ENCODE data around the gene WDR74. TPM values are rescaled to one million over a fixed set of nuclear protein-coding genes. Genes with fewer than 3 reads are reported as not detected.

The WDR74 gene
- total and polyA plus RNA-seq, 9 of the 15 experiments (the other 6 are each of a cell fraction or from before 2014, with no cell fraction given): 32.7 to 210 (median 114) TPM

- no peak for TF ChIP-seq ZNF431 (CRISPR knock-in tag; IDR thresholded peaks at IDR 0.05)
- no peak for TF ChIP-seq HCFC1 (IDR thresholded peaks at IDR 0.05; ENCODE audit: low read depth, low read length)
- TF ChIP-seq CEBPG (CRISPR knock-in tag; IDR thresholded peaks at IDR 0.05): peak; percentile 98
- peak; percentile 92 to 97 for TF ChIP-seq CEBPG (tag; conservative IDR thresholded peaks at IDR 0.05 in 1 of 2, IDR thresholded peaks at IDR 0.05 in 1 of 2)
- TF ChIP-seq ZNF507 (tag; conservative IDR thresholded peaks at IDR 0.05): no peak
- no peak for TF ChIP-seq MAX (CRISPR knock-in tag; IDR thresholded peaks at IDR 0.05)
- TF ChIP-seq ZNF589 (CRISPR knock-in tag; IDR thresholded peaks at IDR 0.05; ENCODE audit: low read depth): peak; percentile 87
- 0 out of 2 replicates have a peak, but pooled peaks have one; percentile 29 for TF ChIP-seq CHCHD3 (CRISPR knock-in tag; IDR thresholded peaks at IDR 0.05)
- TF ChIP-seq NEUROD1 (IDR thresholded peaks at IDR 0.05; ENCODE audit: borderline replicate concordance, low read depth, low read length, partially characterized antibody): peak; percentile 84
- TF ChIP-seq FOXA3 (CRISPR knock-in tag; conservative IDR thresholded peaks at IDR 0.05 in 1 of 2, IDR thresholded peaks at IDR 0.05 in 1 of 2): no peak
- TF ChIP-seq NFIC (IDR thresholded peaks at IDR 0.05): no peak; the same call in 1 of the 2 replicates
- TF ChIP-seq SNIP1 (IDR thresholded peaks at IDR 0.05; ENCODE audit: low read depth): no peak; the same call in 1 of the 2 replicates
- no peak for TF ChIP-seq CTCFL (IDR thresholded peaks at IDR 0.05; ENCODE audit: borderline replicate concordance, insufficient read depth, low read depth, low read length, poor library complexity, severe bottlenecking)
- TF ChIP-seq CREBBP (IDR thresholded peaks at IDR 0.05; ENCODE audit: low read depth, low read length): no peak
- TF ChIP-seq ETV1 (tag; conservative IDR thresholded peaks at IDR 0.05; ENCODE audit: low read depth): no peak
- peak; percentile 77 for TF ChIP-seq USF1 (CRISPR knock-in tag; IDR thresholded peaks at IDR 0.05)
- no peak for TF ChIP-seq ETV5 (CRISPR knock-in tag; IDR thresholded peaks at IDR 0.05; ENCODE audit: low read depth)
- no peak for TF ChIP-seq SPI1 (IDR thresholded peaks at IDR 0.05; ENCODE audit: borderline replicate concordance, low read depth, low read length)
- TF ChIP-seq ZNF639 (CRISPR knock-in tag; conservative IDR thresholded peaks at IDR 0.05 in 1 of 2, IDR thresholded peaks at IDR 0.05 in 1 of 2): no peak; a peak in 2 of 4 replicates
- no peak for TF ChIP-seq MEIS2 (IDR thresholded peaks at IDR 0.05; ENCODE audit: partially characterized antibody)
- no peak for TF ChIP-seq ARHGAP35 (IDR thresholded peaks at IDR 0.05; ENCODE audit: partially characterized antibody)
- TF ChIP-seq SUPT5H (IDR thresholded peaks at IDR 0.05): no peak; the same call in 1 of the 2 replicates
- peak; percentile 95 for TF ChIP-seq NFE2 (IDR thresholded peaks at IDR 0.05; ENCODE audit: low read depth)
Observed at GRCh38 chr11:62881579-62882430, 42.4 kb upstream of the WDR74 start (continued).

Measured in K562 (cell line).